ENCODE results near the gene TMEM88.
"Not testable (repeated sequence)": the region's sequence is repeated elsewhere in the genome, so short reads cannot be mapped to it uniquely, and the experiment has no call there.

The TMEM88 gene

GRCh38 chr17:7854851-7855659, at the start of gene TMEM88:
Gene TMEM88, plus strand, starts transcription at chr17:7855066. Its CDS starts 9 bp downstream, at chr17:7855075.
- no peak for DNase-seq (ENCODE audit: low read depth, low spot score)
- TF ChIP-seq YY1 (IDR thresholded peaks at IDR 0.05; ENCODE audit: insufficient read depth, insufficient read length) (no peak), SUZ12 (IDR thresholded peaks at IDR 0.05; ENCODE audit: extremely low read depth, insufficient read depth, insufficient read length) (no peak), ZNF274 (IDR thresholded peaks at IDR 0.05; ENCODE audit: low read depth, low read length) (no peak)
- H3K4me1 ChIP-seq (ENCODE audit: insufficient read depth, insufficient read length): peaks cover 6% of the 10 kb centered on the region
- H3K9me3 ChIP-seq (ENCODE audit: insufficient read depth, low read length): no peaks in the 10 kb centered on the region
- peak within 1 kb of the TSS; percentile 57 for H3K4me3 ChIP-seq (ENCODE audit: insufficient read length, low read depth)
- peak within 1 kb of the TSS; percentile 76 for H3K9ac ChIP-seq (ENCODE audit: insufficient read length, low read depth)
- H3K36me3 ChIP-seq (ENCODE audit: insufficient read depth, insufficient read length, low read length): peaks cover 44% of the 10 kb centered on the region
- no peaks in the 10 kb centered on the region for H3K27me3 ChIP-seq (ENCODE audit: insufficient read depth, insufficient read length)

- Histone ChIP-seq H3K36me3 (ENCODE audit: insufficient read depth, insufficient read length, low read length) (no peaks in the 10 kb centered on the region), H3K4me1 (ENCODE audit: insufficient read depth, insufficient read length) (peaks cover 2% of the 10 kb centered on the region), H3K9me3 (ENCODE audit: insufficient read depth, low read length) (no peaks in the 10 kb centered on the region), H3K9ac (ENCODE audit: insufficient read length, low read depth) (no peak overlapping the region), H3K4me3 (ENCODE audit: insufficient read length, low read depth) (no peak overlapping the region), H3K27me3 (ENCODE audit: insufficient read depth, insufficient read length) (no peaks in the 10 kb centered on the region)
- no peak for DNase-seq (ENCODE audit: low read depth, low spot score)
- no peak for TF ChIP-seq YY1 (IDR thresholded peaks at IDR 0.05; ENCODE audit: insufficient read depth, insufficient read length)
Measured at GRCh38 chr17:7806587-7806986, 48.3 kb upstream of the TMEM88 start.

GRCh38 chr17:7807206-7807605, 47.7 kb upstream of the TMEM88 start:
- Histone ChIP-seq H3K4me1 (ENCODE audit: insufficient read depth, insufficient read length) (peaks cover 2% of the 10 kb centered on the region), H3K4me3 (ENCODE audit: insufficient read length, low read depth) (no peak overlapping the region), H3K9ac (ENCODE audit: insufficient read length, low read depth) (no peak overlapping the region), H3K27me3 (ENCODE audit: insufficient read depth, insufficient read length) (no peaks in the 10 kb centered on the region), H3K9me3 (ENCODE audit: insufficient read depth, low read length) (no peaks in the 10 kb centered on the region), H3K36me3 (ENCODE audit: insufficient read depth, insufficient read length, low read length) (no peaks in the 10 kb centered on the region)
- no peak for TF ChIP-seq YY1 (IDR thresholded peaks at IDR 0.05; ENCODE audit: insufficient read depth, insufficient read length)
- TF ChIP-seq ZNF274 (IDR thresholded peaks at IDR 0.05; ENCODE audit: low read depth, low read length): no peak
- TF ChIP-seq SUZ12 (IDR thresholded peaks at IDR 0.05; ENCODE audit: extremely low read depth, insufficient read depth, insufficient read length): no peak
- DNase-seq (ENCODE audit: low read depth, low spot score): no peak

GRCh38 chr17:7809086-7809790, 45.6 kb upstream of the TMEM88 start:
- Histone ChIP-seq H3K9ac (ENCODE audit: insufficient read length, low read depth) (no peak overlapping the region), H3K36me3 (ENCODE audit: insufficient read depth, insufficient read length, low read length) (no peaks in the 10 kb centered on the region), H3K4me3 (ENCODE audit: insufficient read length, low read depth) (no peak overlapping the region), H3K4me1 (ENCODE audit: insufficient read depth, insufficient read length) (peaks cover 2% of the 10 kb centered on the region), H3K9me3 (ENCODE audit: insufficient read depth, low read length) (no peaks in the 10 kb centered on the region), H3K27me3 (ENCODE audit: insufficient read depth, insufficient read length) (no peaks in the 10 kb centered on the region)
- no peak for DNase-seq (ENCODE audit: low read depth, low spot score)
- TF ChIP-seq ZNF274 (IDR thresholded peaks at IDR 0.05; ENCODE audit: low read depth, low read length): no peak
- TF ChIP-seq YY1 (IDR thresholded peaks at IDR 0.05; ENCODE audit: insufficient read depth, insufficient read length): no peak
- no peak for TF ChIP-seq SUZ12 (IDR thresholded peaks at IDR 0.05; ENCODE audit: extremely low read depth, insufficient read depth, insufficient read length)

GRCh38 chr17:7809791-7810343, 45.0 kb upstream of the TMEM88 start:
- not testable (repeated sequence) for H3K36me3 ChIP-seq (ENCODE audit: insufficient read depth, insufficient read length, low read length); H3K9me3 ChIP-seq (ENCODE audit: insufficient read depth, low read length); H3K9ac ChIP-seq (ENCODE audit: insufficient read length, low read depth); H3K4me3 ChIP-seq (ENCODE audit: insufficient read length, low read depth); H3K27me3 ChIP-seq (ENCODE audit: insufficient read depth, insufficient read length); DNase-seq (ENCODE audit: low read depth, low spot score); H3K4me1 ChIP-seq (ENCODE audit: insufficient read depth, insufficient read length)

GRCh38 chr17:7811251-7811650, 43.6 kb upstream of the TMEM88 start:
- Histone ChIP-seq H3K4me3 (ENCODE audit: insufficient read length, low read depth) (no peak overlapping the region), H3K9ac (ENCODE audit: insufficient read length, low read depth) (no peak overlapping the region), H3K4me1 (ENCODE audit: insufficient read depth, insufficient read length) (peaks cover 2% of the 10 kb centered on the region), H3K36me3 (ENCODE audit: insufficient read depth, insufficient read length, low read length) (no peaks in the 10 kb centered on the region), H3K27me3 (ENCODE audit: insufficient read depth, insufficient read length) (no peaks in the 10 kb centered on the region), H3K9me3 (ENCODE audit: insufficient read depth, low read length) (no peaks in the 10 kb centered on the region)
- no peak for TF ChIP-seq YY1 (IDR thresholded peaks at IDR 0.05; ENCODE audit: insufficient read depth, insufficient read length)
- no peak for TF ChIP-seq SUZ12 (IDR thresholded peaks at IDR 0.05; ENCODE audit: extremely low read depth, insufficient read depth, insufficient read length)
- no peak for TF ChIP-seq ZNF274 (IDR thresholded peaks at IDR 0.05; ENCODE audit: low read depth, low read length)
- DNase-seq (ENCODE audit: low read depth, low spot score): no peak

- Histone ChIP-seq H3K9me3 (ENCODE audit: insufficient read depth, low read length) (no peaks in the 10 kb centered on the region), H3K9ac (ENCODE audit: insufficient read length, low read depth) (no peak overlapping the region), H3K4me1 (ENCODE audit: insufficient read depth, insufficient read length) (no peaks in the 10 kb centered on the region), H3K4me3 (ENCODE audit: insufficient read length, low read depth) (no peak overlapping the region), H3K36me3 (ENCODE audit: insufficient read depth, insufficient read length, low read length) (no peaks in the 10 kb centered on the region), H3K27me3 (ENCODE audit: insufficient read depth, insufficient read length) (no peaks in the 10 kb centered on the region)
- TF ChIP-seq ZNF274 (IDR thresholded peaks at IDR 0.05; ENCODE audit: low read depth, low read length) (no peak), YY1 (IDR thresholded peaks at IDR 0.05; ENCODE audit: insufficient read depth, insufficient read length) (no peak), SUZ12 (IDR thresholded peaks at IDR 0.05; ENCODE audit: extremely low read depth, insufficient read depth, insufficient read length) (no peak)
- DNase-seq (ENCODE audit: low read depth, low spot score): no peak
Measured at GRCh38 chr17:7814969-7815368, 39.9 kb upstream of the TMEM88 start.

All from NT2/D1 (cell line).